Left ventricle myocardium inferior (tissue), 1 donor: ENCODE data around the gene SLC13A2. TPM values are rescaled to one million over a fixed set of nuclear protein-coding genes. Genes with fewer than 3 reads are reported as not detected.

ENCODE experiments used
- DNase-seq: peaks from one replicate; pipeline ENCODE4 v3.0.0-alpha.2; 2020
- H3K27ac ChIP-seq: fragments of 200-600 bp; replicated peaks from 2 replicates; pipeline ENCODE4 v1.8.0; 2021
- H3K27me3 ChIP-seq: fragments of 200-600 bp; 2 replicates; pipeline ENCODE4 v1.8.0; 2021; ENCODE audit warnings: low read depth
- H3K36me3 ChIP-seq: fragments of 200-600 bp; 2 replicates; pipeline ENCODE4 v1.8.0; 2021
- H3K4me1 ChIP-seq: fragments of 200-600 bp; 2 replicates; pipeline ENCODE4 v1.8.0; 2021
- H3K4me3 ChIP-seq: fragments of 200-600 bp; 2 replicates; pipeline ENCODE4 v1.8.0; 2021; ENCODE audit warnings: mild to moderate bottlenecking, moderate library complexity
- H3K9me3 ChIP-seq: fragments of 200-600 bp; replicated peaks from 2 replicates; pipeline ENCODE4 v1.8.0; 2021
- intact Hi-C: fragments of 100-400 bp; cut with micrococcal nuclease; formaldehyde crosslinking; loops from one replicate; pipeline ENCODE4 v1.11.0; 2022
- total RNA-seq: library from RNA; stranded (reverse); fragmentation: NEBNext Ultra II Directional; extraction: Animal tissue kit (Norgen Biotek cat#: 25700); gene quantifications from one replicate; pipeline ENCODE4 v1.2.1, GENCODE V29; 2021
- TF ChIP-seq, protein P1 (sequence below): fragments of 200-600 bp; IDR thresholded peaks from 2 replicates; pipeline ENCODE4 v1.8.0; 2021; ENCODE audit warnings: antibody characterized with exemption, mild to moderate bottlenecking, borderline replicate concordance
- donor health status: DM: no; HTN: yes; CAD: no; lungs with severe emphysema.

SLC13A2 gene
- total RNA-seq, 1 donor from 2014 or later = not detected

DNA sequence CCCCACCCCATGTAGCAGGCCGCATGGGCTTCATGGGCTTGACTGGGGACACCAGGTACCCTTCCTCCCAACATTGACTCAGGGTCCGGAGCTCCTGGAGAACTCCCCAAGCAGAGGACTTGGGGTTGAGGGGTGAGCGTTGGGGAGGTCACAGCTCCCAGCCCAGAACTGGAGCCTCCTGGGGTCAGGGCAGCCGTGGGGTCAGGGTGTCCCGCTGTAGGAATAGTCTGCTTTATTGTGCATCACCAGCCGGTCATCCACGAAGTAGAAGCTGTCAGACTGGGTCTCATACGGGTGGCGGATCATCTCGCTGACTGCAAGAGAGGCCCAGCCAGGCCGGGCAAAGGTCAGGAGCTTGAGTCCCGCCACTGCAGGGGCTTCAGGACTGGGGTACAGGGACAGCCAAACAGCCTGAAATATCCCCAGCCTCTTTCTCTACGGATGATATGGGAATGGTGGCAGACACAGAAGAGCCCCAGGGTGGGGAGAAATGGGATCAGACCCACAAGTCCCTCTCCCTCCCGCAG is 73.7 kb downstream of the SLC13A2 start:
- intact Hi-C loops = no loop called here
- H3K27me3 ChIP-seq = no peaks in the 10 kb centered on the region
- no peak for DNase-seq
- H3K27ac ChIP-seq = no peak overlapping the region
- H3K9me3 ChIP-seq = no peaks in the 10 kb centered on the region
- H3K4me3 ChIP-seq = no peak overlapping the region
- TF ChIP-seq, protein P1, sequence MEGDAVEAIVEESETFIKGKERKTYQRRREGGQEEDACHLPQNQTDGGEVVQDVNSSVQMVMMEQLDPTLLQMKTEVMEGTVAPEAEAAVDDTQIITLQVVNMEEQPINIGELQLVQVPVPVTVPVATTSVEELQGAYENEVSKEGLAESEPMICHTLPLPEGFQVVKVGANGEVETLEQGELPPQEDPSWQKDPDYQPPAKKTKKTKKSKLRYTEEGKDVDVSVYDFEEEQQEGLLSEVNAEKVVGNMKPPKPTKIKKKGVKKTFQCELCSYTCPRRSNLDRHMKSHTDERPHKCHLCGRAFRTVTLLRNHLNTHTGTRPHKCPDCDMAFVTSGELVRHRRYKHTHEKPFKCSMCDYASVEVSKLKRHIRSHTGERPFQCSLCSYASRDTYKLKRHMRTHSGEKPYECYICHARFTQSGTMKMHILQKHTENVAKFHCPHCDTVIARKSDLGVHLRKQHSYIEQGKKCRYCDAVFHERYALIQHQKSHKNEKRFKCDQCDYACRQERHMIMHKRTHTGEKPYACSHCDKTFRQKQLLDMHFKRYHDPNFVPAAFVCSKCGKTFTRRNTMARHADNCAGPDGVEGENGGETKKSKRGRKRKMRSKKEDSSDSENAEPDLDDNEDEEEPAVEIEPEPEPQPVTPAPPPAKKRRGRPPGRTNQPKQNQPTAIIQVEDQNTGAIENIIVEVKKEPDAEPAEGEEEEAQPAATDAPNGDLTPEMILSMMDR = no peak
- peaks cover 10% of the 10 kb centered on the region for H3K36me3 ChIP-seq
- peaks cover 37% of the 10 kb centered on the region for H3K4me1 ChIP-seq

Other genes starting within 250 kb of the SLC13A2 start
- gene TMEM97, start 154.4 kb upstream of the SLC13A2 start, total RNA-seq = 2.1 TPM
- gene IFT20, start 138.2 kb upstream of the SLC13A2 start, total RNA-seq = 14.3 TPM
- gene TNFAIP1, start 137.9 kb upstream of the SLC13A2 start, total RNA-seq = 35.1 TPM
- gene POLDIP2, start 116.1 kb upstream of the SLC13A2 start, total RNA-seq = 154 TPM
- not detected for gene SEBOX, start 108.4 kb upstream of the SLC13A2 start, total RNA-seq
- 40.4 TPM for gene VTN, start 103.3 kb upstream of the SLC13A2 start, total RNA-seq
- 5.1 TPM for gene SARM1, start 102.0 kb upstream of the SLC13A2 start, total RNA-seq
- 6.0 TPM for gene SLC46A1, start 67.4 kb upstream of the SLC13A2 start, total RNA-seq
- not detected for gene FOXN1, start 32.7 kb downstream of the SLC13A2 start, total RNA-seq
- 22.5 TPM for gene UNC119, start 79.0 kb downstream of the SLC13A2 start, total RNA-seq
- 38.2 TPM for gene PIGS, start 97.9 kb downstream of the SLC13A2 start, total RNA-seq
- 329 TPM for gene ALDOC, start 103.3 kb downstream of the SLC13A2 start, total RNA-seq
- 1.0 TPM for gene SPAG5, start 125.4 kb downstream of the SLC13A2 start, total RNA-seq
- gene RSKR, start 140.5 kb downstream of the SLC13A2 start, total RNA-seq = 6.7 TPM
- 71.3 TPM for gene BLTP2, start 171.5 kb downstream of the SLC13A2 start, total RNA-seq
- 34.0 TPM for gene SDF2, start 188.3 kb downstream of the SLC13A2 start, total RNA-seq
- gene SUPT6H, start 188.6 kb downstream of the SLC13A2 start, total RNA-seq = 44.8 TPM
- 1.3 TPM for gene PROCA1, start 238.2 kb downstream of the SLC13A2 start, total RNA-seq
- gene RAB34, start 244.2 kb downstream of the SLC13A2 start, total RNA-seq = 13.1 TPM
- gene RPL23A, start 246.3 kb downstream of the SLC13A2 start, total RNA-seq = 840 TPM